ENCODE results near the gene POLH. TPM values are rescaled to one million over a fixed set of nuclear protein-coding genes. Genes with fewer than 3 reads are reported as not detected.
"Not testable (repeated sequence)": the region's sequence is repeated elsewhere in the genome, so short reads cannot be mapped to it uniquely, and the experiment has no call there.

POLH gene
- total and polyA plus RNA-seq, 12 donors: 1.5 to 25.0 (median 13.3) TPM

DNA sequence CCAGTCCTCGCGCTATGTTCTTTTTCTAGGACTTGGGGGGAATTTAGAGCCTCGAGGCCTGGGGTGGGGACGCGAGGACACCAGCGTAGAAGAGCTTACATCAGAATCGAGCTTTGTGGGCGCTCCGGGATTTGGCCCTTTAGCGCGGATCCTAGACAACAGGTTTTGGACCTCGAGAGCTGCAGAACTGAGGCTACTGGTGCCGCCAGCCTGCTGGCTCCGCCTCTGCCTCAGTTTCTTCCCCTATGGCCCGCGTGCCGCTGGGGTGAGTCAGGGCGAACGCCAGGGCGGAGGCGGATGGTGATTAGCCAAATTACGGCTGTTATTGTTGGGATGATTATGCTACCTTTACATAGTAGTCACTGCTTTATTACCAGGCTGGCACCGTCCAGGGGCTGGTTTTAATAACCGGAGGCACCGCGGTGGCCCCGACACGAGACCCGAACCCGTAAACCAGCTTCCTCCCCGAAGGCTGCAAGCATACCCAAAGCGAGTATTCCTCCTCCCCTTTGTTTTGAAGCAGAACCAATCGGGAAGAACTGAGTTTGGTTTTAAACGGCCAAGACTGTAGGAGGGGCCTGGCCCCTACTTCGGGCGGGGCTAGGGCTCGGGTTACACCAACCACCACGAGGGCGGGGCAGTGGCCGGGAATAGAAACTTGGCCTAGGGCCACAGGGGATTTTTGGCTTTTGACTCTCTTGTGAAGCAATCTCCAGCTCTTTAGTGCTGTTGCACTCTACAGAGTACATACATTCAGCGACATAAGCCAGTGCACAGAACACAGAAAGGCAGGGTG lies 53.7 kb downstream of the POLH start:
- Histone ChIP-seq H3K9me3 (replicated peaks in 1 of 3) (no peaks in the 10 kb centered on the region), H3K36me3 (replicated peaks in 1 of 2) (peaks cover 0 to 16% of the 10 kb centered on the region in 2 donors), H3K27me3 (no peaks in the 10 kb centered on the region), H3K4me1 (replicated peaks in 1 of 2) (peaks cover 9 to 22% of the 10 kb centered on the region in 2 donors), H3K27ac (peak overlapping the region; percentile 82 to 95 (median 90)), H3K4me3 (peak overlapping the region in 3 of 4 donors; percentile 43 to 97 (median 83))
- intact Hi-C loops (cut with DNase I): no loop called here
- 0 to 1% (median 0%) methylated on average over 2 to 41 of the region's 41 CpGs for WGBS, 4 donors
- TF ChIP-seq, protein P1, sequence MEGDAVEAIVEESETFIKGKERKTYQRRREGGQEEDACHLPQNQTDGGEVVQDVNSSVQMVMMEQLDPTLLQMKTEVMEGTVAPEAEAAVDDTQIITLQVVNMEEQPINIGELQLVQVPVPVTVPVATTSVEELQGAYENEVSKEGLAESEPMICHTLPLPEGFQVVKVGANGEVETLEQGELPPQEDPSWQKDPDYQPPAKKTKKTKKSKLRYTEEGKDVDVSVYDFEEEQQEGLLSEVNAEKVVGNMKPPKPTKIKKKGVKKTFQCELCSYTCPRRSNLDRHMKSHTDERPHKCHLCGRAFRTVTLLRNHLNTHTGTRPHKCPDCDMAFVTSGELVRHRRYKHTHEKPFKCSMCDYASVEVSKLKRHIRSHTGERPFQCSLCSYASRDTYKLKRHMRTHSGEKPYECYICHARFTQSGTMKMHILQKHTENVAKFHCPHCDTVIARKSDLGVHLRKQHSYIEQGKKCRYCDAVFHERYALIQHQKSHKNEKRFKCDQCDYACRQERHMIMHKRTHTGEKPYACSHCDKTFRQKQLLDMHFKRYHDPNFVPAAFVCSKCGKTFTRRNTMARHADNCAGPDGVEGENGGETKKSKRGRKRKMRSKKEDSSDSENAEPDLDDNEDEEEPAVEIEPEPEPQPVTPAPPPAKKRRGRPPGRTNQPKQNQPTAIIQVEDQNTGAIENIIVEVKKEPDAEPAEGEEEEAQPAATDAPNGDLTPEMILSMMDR (IDR thresholded peaks at IDR 0.05): no peak
- TF ChIP-seq POLR2A (IDR thresholded peaks at IDR 0.05): peak; percentile 71 to 98
- peak; percentile 94 to 98 (median 97) for DNase-seq

GRCh38 chr6:43630980-43631619 lies 55.1 kb downstream of the POLH start:
- WGBS, 4 donors: 82 to 100% (median 93%) methylated on average over 1 of the region's 1 CpG
- no peaks in the 10 kb centered on the region for H3K9me3 ChIP-seq (replicated peaks in 1 of 3)
- DNase-seq: no peak
- no peak overlapping the region for H3K4me3 ChIP-seq
- TF ChIP-seq, protein P1 (IDR thresholded peaks at IDR 0.05): no peak
- TF ChIP-seq POLR2A (IDR thresholded peaks at IDR 0.05): no peak
- H3K27ac ChIP-seq: peak overlapping the region in 1 of 5 donors; percentile 30
- H3K4me1 ChIP-seq (replicated peaks in 1 of 2): peaks cover 12 to 26% of the 10 kb centered on the region in 2 donors
- intact Hi-C loops (cut with DNase I): no loop called here
- no peaks in the 10 kb centered on the region for H3K27me3 ChIP-seq
- peaks cover 0 to 2% of the 10 kb centered on the region in 2 donors for H3K36me3 ChIP-seq (replicated peaks in 1 of 2)

DNA sequence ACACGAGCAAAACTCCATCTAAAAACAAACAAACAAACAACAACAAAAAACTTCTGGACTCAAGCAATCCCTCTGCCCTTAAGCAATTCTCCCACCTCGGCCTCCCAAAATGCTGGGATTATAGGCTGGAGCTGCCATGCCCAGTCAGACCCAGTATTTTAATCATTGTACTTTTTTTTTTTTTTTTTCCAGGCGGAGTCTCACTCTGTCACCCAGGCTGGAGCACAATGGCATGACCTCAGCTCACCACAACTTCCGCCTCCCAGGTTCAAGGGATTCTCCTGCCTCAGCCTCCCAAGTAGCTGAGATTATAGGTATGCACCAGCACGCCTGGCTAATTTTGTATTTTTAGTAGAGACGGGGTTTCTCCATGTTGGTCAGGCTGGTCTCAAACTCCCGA lies 57.0 kb downstream of the POLH start:
- H3K27ac ChIP-seq; H3K9me3 ChIP-seq (replicated peaks in 1 of 3); H3K36me3 ChIP-seq (replicated peaks in 1 of 2); DNase-seq; H3K4me3 ChIP-seq; intact Hi-C loops (cut with DNase I); H3K27me3 ChIP-seq: not testable (repeated sequence)
- 88 to 94% (median 93%) methylated on average over 7 of the region's 7 CpGs for WGBS, 4 donors
- peaks cover 16 to 29% of the 10 kb centered on the region in 2 donors for H3K4me1 ChIP-seq (replicated peaks in 1 of 2)

- intact Hi-C loops (cut with DNase I): no loop called here
- no peak for DNase-seq
- Histone ChIP-seq H3K4me3 (peak overlapping the region in 1 of 4 donors; percentile 32), H3K4me1 (replicated peaks in 1 of 2) (peaks cover 14 to 39% of the 10 kb centered on the region in 2 donors), H3K9me3 (replicated peaks in 1 of 3) (no peaks in the 10 kb centered on the region), H3K27ac (peak overlapping the region in 3 of 5 donors; percentile 25 to 91 (median 72)), H3K36me3 (replicated peaks in 1 of 2) (peaks cover 0 to 21% of the 10 kb centered on the region in 2 donors), H3K27me3 (no peaks in the 10 kb centered on the region)
- WGBS, 4 donors: 66 to 77% (median 74%) methylated on average over 9 of the region's 9 CpGs
- no peak for TF ChIP-seq POLR2A (IDR thresholded peaks at IDR 0.05)
- TF ChIP-seq, protein P1 (IDR thresholded peaks at IDR 0.05): no peak
Observed at GRCh38 chr6:43634702-43635303, 58.8 kb downstream of the POLH start.
